Bronchial epithelial cell (primary cell): ENCODE data around the gene OGFR. TPM values are rescaled to one million over a fixed set of nuclear protein-coding genes. Genes with fewer than 3 reads are reported as not detected.

Experiments
- DNase-seq: peaks from one replicate; pipeline ENCODE4 v3.0.0-alpha.2; 2010; ENCODE audit warnings: low read depth
- FAIRE-seq: peaks from 2 replicates; lab custom pipeline; 2011; peaks lifted over from hg19 to GRCh38; lab: Jason Lieb, UNC
- H3K27me3 ChIP-seq: 2 replicates; pipeline ENCODE4 v1.5.1; 2011; ENCODE audit warnings: low read length; ENCODE audit not compliant: control insufficient read depth, insufficient read depth
- H3K36me3 ChIP-seq: 2 replicates; pipeline ENCODE4 v1.5.1; 2011; ENCODE audit warnings: low read length; ENCODE audit not compliant: control insufficient read depth, insufficient read depth
- H3K4me3 ChIP-seq: 2 replicates; pipeline ENCODE4 v1.5.1; 2011; ENCODE audit warnings: mild to moderate bottlenecking, low read depth, low read length, control low read depth
- total RNA-seq: library from RNA; depleted of rRNA; stranded (reverse); fragments of >200 nt; gene quantifications from 2 replicates; pipeline ENCODE4 v1.2.1, GENCODE V29; 2014
- TF ChIP-seq, protein P1 (sequence below): IDR thresholded peaks from 2 replicates; pipeline ENCODE4 v1.5.1; 2011; ENCODE audit warnings: mild to moderate bottlenecking, moderate library complexity, low read length, control low read depth, inconsistent platforms; ENCODE audit not compliant: insufficient read depth, severe bottlenecking

Gene OGFR
- total RNA-seq, 1 donor from 2014 or later, result 16.1 TPM

- H3K4me3 ChIP-seq, result no peak overlapping the region
- TF ChIP-seq, protein P1, sequence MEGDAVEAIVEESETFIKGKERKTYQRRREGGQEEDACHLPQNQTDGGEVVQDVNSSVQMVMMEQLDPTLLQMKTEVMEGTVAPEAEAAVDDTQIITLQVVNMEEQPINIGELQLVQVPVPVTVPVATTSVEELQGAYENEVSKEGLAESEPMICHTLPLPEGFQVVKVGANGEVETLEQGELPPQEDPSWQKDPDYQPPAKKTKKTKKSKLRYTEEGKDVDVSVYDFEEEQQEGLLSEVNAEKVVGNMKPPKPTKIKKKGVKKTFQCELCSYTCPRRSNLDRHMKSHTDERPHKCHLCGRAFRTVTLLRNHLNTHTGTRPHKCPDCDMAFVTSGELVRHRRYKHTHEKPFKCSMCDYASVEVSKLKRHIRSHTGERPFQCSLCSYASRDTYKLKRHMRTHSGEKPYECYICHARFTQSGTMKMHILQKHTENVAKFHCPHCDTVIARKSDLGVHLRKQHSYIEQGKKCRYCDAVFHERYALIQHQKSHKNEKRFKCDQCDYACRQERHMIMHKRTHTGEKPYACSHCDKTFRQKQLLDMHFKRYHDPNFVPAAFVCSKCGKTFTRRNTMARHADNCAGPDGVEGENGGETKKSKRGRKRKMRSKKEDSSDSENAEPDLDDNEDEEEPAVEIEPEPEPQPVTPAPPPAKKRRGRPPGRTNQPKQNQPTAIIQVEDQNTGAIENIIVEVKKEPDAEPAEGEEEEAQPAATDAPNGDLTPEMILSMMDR, result no peak
- FAIRE-seq (no peak), DNase-seq (no peak)
- H3K27me3 ChIP-seq, result peaks cover 8% of the 10 kb centered on the region
- no peaks in the 10 kb centered on the region for H3K36me3 ChIP-seq
These were observed 17.7 kb downstream of the OGFR start for GRCh38 chr20:62822239-62822787.

GRCh38 chr20:62822788-62823651 is 18.4 kb downstream of the OGFR start:
- DNase-seq (peak; percentile 31), FAIRE-seq (peak; percentile 58)
- Histone ChIP-seq H3K27me3 (peaks cover 2% of the 10 kb centered on the region), H3K4me3 (no peak overlapping the region), H3K36me3 (no peaks in the 10 kb centered on the region)
- TF ChIP-seq, protein P1, result peak; percentile 39

GRCh38 chr20:62823688-62824475 is 19.2 kb downstream of the OGFR start:
- TF ChIP-seq, protein P1, result no peak
- DNase-seq (no peak), FAIRE-seq (no peak)

GRCh38 chr20:62824476-62825332 is 20.1 kb downstream of the OGFR start:
- H3K4me3 ChIP-seq, result no peak overlapping the region
- TF ChIP-seq, protein P1, result no peak
- FAIRE-seq (no peak), DNase-seq (no peak)
- no peaks in the 10 kb centered on the region for H3K36me3 ChIP-seq
- H3K27me3 ChIP-seq, result no peaks in the 10 kb centered on the region

More at GRCh38 chr20:62823688-62824475, 19.2 kb downstream of the OGFR start:
- H3K4me3 ChIP-seq, result no peak overlapping the region
- no peaks in the 10 kb centered on the region for H3K36me3 ChIP-seq
- H3K27me3 ChIP-seq, result no peaks in the 10 kb centered on the region

- H3K4me3 ChIP-seq, result no peak overlapping the region
- TF ChIP-seq, protein P1, result no peak
- no peaks in the 10 kb centered on the region for H3K27me3 ChIP-seq
- H3K36me3 ChIP-seq, result no peaks in the 10 kb centered on the region
- FAIRE-seq (no peak), DNase-seq (no peak)
These were observed 20.8 kb downstream of the OGFR start for GRCh38 chr20:62825333-62825985.
